OCI-M1 (cell line): ENCODE measurements around the gene PLEKHB1.

Experiments used
- DNase-seq: peaks from one replicate; lab custom pipeline; 2025; lab: John Stamatoyannopoulos, UW

The PLEKHB1 gene

DNA sequence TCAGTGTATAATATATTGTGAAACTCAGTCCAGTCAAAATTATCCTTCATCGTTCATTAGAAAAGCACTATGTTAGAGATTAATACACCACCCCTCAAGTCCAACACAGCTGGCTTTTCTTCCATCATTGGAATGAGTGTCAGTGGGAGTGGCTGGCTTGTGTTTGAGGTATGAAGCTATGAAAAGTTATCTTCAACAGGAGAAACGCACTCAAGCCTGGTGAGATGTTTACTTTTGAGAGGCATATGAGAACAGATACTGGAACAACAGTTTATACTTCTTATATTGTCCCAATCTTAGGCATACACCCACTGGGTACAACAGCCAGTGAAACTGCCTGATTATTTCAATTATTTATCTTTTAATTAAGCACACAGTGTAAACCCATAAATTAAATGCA lies 34.3 kb downstream of the PLEKHB1 start:
- no peak for DNase-seq

DNA sequence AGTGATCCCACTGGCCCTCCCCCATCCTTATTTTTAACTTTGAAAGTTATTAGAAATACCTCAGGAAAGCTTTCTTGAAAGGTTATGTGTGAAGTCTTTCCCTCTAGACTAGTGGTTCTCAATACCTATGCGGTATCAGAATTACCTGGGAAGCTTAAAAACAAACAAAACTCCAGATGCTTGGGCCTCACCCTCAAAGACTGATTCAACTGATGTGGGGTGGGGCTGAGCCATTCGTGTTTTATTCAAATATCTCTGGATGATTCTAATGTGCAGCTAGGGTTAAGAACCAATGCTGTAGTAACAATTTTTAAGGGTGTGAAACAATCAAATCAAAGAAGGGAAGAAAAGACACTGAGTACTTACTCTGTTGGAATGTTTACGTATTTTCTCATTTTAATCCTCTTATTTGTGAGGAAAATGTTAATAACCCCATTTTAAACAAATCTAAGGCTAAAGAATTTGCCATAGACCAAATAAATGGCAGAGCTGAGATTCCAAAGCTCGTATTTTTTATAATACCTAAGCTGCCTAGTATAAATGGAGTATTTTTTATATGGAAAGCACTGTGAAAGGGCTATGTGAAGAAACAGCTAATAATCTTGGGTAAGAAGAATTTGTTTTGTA lies 47.6 kb downstream of the PLEKHB1 start:
- DNase-seq, result no peak

DNA sequence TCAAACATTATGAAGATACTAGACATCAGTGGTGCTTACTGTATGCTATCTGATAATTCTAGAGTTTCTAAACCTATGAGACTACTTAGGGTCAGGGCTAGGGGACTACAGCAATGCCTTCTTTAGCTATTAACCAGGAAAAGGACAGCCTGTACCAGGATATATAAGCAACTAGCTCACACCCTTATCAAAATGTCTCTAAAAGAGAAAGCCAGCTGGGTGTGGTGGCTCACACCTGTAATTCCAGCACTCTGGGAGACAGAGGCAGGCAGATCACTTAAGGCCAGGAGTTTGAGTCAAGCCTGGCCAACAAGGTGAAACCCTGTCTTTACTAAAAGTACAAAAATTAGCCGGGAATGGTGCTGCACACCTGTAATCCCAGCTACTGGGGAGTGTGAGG lies 58.7 kb downstream of the PLEKHB1 start:
- no peak for DNase-seq

GRCh38 chr11:73710964-73711363 lies 64.6 kb downstream of the PLEKHB1 start:
- no peak for DNase-seq
